NCI-H748 treated with DMSO at 0.1 percent for 48 hours (cell line): ENCODE results near the gene FABP2.
"Not testable (repeated sequence)": the region's sequence is repeated elsewhere in the genome, so short reads cannot be mapped to it uniquely, and the experiment has no call there.

Source experiments
- DNase-seq: peaks from one replicate; lab custom pipeline; 2025; lab: John Stamatoyannopoulos, UW

Gene FABP2

DNA sequence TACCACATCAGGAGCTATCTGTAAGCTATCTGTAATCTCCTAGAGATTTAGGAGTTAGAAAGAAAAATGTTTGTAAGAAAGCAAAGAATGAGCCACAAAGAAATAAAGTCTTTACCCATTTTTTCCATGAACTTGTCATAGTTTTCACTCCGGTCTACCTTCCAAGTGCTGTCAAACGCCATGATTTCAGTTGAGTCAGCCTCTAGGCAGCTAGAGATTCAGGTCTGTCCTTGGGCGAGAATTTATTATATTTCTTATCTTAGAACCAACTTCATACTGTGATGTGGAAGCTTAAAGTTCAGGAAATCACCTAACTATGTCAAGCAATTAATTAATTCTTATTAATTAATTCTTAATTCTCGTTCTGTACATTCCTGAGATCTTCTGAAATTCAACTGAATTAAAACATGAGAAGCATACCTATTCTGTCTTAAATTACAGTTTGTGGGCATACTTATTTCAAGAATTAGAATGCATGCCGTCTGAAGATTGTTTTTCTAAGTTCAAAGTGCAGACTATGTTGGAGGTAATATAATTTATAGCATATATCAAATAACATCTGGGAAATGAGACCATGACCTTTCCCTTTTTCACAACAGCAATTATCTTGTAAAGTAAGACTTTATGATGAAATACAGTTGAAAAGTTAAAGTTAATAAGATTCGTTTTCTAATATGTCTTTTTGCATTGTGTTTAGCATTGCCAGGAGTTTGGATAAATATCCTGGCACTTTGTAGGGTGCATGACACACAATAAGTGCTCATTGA lies at the start of gene FABP2:
Gene FABP2 (minus strand): TSS at position 218 of the 767 bp plus-strand sequence. CDS start 36 bp downstream, at position 182.
- no peak for DNase-seq

DNA sequence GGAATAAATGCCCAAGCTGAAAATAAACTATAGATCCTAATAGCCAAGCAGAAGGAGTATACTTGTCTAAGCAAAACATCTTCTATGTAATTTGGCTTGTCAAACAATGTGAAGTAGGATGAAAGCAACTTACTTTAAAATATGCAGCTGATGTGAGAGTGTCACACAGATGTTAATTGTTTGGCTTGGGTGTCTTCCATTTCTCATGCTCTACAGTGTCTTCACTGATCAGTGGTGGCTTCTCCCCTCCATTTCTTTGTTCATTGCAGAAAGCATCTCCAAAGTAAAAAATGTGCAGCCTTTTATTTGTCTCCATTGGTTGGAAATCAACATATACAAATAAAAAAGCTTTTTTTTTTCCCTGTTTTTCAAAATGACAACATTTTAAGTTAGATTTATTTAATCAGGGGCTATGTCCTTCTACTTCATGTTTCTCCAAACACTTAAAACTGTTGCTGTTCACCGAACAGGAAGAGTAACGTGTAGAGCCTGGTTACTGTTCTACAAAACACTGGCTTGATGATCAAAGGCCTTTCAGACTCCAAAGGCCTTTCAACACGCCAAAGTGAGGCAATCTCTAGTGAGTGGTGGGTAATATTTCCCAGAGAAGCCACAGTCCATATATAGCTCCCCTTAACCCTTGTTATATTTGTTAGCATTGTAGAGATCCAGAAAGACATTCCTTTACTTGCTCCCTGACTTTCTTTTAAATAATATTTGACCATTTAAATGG lies 49.2 kb upstream of the FABP2 start:
- not testable (repeated sequence) for DNase-seq

DNA sequence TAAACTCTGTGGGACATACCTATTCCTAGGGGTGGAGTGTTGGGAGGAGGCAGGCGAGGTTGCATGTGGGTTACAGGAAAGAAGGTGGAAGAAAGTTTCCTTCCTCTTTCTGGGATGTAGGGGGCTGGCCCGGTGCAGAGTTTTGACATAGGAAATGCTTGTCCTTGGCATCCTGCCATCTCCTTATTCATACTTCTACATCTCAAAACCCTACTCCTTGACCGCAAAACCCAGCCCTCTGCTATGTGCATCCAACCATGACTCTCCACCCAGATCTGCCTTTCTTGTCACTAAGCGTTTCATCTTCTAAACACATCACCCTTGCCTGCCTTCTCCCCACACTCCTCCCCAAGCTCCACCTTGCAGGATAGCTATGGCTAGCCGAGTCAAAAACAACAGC lies 48.5 kb upstream of the FABP2 start:
- not testable (repeated sequence) for DNase-seq

DNA sequence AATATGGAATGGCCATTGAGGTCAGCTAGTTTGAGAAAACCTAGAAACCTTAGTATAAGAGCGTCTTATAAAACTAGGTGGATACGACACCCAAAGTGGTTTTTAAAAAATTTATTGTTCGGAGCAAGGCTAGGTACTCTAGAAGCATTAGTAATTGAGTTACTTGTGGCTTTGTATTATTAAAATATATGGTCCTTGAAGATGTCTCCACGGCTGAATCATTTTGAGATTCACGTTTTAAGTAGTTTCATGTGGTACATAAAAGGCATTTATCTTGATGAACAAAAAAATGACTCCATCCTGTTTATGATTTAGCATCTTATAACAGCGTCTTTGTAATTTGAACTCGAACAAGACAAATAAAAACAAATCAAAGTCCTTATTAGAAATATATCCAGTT lies 44.9 kb upstream of the FABP2 start:
- not testable (repeated sequence) for DNase-seq

DNA sequence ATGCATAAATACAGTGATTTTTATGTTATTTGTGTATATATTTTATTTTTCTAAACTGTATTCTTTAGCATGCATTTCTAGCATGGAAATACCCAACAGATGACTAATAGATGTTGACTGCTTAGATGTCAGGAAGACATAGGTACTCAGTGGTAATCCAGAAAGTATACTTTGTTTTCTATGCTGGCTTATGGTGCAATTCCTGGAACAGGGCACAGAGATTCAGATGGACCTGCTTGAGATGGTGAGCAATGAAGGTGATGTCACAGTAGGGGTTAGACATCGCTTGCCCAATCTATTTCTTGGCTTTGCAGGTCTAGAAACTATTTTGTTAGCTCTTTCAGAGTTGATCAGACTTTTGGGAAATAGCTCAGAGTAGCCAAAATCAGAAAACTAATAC lies 42.3 kb upstream of the FABP2 start:
- DNase-seq, result not testable (repeated sequence)

DNA sequence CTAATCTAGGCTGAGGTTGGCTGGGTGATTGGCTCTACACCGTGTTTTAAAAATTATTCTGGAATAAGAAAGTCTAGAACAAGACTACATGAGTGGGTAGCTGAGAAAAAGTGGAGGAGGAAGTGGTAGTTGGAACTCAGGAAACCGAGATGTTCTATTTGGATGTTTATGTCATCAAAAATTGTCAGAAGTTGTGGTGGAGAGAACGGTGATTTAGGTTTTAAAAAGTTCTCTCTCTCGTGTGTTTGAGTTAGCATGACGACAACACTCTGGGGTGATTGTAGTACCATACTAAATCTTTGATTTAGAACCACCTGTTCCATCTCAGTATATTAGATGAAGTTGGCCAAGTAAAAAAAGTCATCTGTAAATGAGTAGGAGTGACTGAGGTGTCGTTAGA lies 41.4 kb upstream of the FABP2 start:
- not testable (repeated sequence) for DNase-seq

DNA sequence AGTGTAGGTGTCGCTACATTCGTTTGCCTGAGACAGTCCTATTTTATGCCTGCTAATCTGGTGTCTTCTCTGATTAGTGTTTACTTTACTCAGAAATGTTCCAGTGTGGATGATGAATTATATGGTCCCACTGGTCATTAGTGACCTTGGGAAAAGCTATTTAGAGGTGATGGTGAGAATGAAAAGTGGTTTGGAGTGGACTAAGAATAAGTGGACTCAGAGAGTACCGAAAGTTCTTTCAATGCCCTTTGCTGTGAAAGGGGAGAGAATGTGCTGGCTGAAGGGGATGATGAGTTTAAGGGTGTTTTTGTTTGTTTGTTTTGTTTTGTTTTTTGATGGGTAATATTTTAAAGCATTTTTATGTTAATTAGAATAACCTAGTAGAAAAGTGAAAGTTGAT lies 40.5 kb upstream of the FABP2 start:
- not testable (repeated sequence) for DNase-seq

DNA sequence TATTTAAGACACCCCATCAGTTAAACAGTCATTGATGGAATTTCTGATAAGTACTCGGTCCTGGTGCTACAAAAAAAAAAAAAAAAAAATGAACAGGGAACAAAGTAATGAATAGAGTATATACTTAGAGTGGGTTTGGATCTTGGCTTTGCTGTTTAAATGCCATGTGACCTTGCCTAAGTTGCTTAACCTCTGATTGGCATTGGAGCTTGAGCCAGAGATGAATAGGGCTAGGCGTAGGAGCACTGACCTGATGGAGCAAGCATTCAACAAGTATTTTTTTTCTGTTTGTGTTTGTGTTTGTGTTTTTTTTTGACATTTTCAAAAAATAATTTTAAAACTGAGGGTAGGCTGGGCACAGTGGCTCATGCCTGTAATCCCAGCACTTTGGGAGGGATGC lies 37.9 kb upstream of the FABP2 start:
- DNase-seq, result not testable (repeated sequence)

DNA sequence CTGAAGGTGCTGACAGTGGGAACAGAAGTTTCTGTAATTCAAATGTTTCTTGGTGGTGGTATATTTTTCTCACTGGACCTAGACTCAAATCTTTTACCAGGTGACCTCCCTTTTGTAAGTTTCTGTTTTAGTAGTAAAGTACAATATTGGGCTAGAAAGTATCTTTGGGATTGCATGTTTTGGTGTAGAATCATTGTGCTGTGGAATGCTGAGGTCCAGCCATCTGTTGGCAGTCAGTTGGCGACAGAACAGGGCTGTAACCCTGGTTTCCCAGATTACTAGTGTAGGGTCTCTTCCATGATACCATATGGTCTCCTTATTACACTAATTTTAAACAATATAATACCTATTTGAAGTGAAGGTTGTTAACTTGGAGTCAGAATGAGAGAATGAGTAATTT lies 34.9 kb upstream of the FABP2 start:
- not testable (repeated sequence) for DNase-seq

DNA sequence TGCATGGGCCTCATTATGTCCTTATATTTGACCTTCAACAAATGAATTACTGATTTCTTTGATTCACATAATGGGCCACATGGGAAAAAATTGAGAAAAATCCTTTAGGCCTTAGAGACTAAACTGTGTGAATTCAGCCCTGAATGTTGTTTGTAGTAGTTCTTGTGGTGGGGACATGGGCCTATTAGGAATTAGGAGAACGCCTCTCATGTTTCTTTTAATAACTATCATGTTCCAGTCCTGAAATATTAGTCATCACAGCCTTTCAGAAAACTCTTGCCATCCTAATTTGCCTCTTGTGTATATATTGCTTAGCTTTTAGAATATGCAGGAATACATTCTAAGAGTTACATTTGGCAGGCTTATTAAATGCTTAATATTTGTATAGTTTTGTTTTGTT lies 34.1 kb upstream of the FABP2 start:
- not testable (repeated sequence) for DNase-seq

DNA sequence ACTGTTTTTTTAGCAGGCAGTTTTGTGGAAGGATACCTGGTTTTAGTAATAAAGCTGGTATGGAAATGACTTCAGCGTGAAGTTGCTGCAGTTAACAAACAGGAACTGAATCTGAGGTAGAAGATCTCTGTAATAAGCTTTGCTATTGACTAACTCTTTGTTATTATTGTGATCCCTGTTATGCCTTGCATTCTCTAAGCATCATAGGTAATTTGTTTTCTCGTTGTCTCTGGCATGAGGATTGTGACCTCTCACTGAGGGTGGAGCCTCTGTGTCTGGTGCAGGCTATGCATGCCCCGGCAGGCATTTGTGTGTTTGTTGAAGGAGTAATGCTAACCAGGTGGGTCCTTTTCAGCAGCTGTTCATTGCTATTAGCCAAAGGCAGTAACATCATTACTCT lies 31.4 kb upstream of the FABP2 start:
- peak; percentile 83 for DNase-seq

DNA sequence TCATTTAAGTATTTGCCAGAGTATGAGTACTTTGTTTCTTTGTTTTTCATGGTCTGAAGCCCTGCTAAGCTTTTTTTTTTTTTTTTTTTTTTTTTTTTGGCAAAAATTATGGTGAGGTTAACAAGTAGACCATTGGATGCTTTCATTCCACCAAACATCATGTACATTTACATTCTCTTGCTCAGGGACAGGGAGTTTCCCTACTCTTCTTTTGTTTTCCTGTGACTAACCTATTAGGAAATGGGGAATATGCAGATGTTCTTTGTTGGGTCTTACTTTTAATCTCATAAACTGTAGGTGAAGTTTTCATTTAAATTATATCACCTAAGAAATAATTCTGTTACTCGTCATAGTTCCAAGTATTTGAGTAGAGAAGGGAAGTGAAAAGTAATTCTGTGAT lies 26.2 kb upstream of the FABP2 start:
- DNase-seq, result not testable (repeated sequence)

DNA sequence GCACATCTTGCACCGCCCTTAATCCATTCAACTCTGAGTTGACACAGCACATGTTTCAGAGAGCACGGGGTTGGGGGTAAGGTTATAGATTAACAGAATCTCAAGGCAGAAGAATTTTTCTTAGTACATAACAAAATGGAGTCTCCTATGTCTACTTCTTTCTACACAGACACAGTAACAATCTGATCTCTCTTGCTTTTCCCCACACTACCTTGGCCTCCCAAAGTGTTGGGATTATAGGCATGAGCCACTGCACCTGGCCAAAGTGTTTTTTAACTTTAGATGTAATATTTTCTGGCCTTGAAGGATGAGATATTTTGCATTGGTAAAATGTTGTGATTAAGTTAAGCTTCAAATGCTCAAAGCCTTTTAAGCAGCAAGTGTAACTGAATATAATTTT lies 21.4 kb upstream of the FABP2 start:
- DNase-seq, result not testable (repeated sequence)

DNA sequence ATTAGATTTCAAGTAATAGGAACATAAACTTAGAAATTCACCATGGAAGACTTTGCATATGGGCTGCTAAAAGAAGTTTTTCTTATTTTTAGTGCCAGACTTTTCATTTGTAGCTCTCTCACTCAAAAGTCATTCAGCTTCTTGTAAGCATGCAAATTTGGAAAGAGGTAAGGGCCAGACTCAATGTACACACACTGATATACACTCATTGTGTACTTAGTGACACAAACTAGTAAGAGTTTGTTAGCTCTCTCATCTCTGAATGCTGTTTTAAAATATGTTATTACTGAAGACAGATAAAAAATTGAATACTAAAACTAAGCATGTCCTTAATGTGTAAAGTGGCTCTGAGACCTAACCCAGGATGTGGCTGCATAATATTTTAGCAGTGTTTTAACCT lies 18.0 kb upstream of the FABP2 start:
- DNase-seq, result not testable (repeated sequence)

DNA sequence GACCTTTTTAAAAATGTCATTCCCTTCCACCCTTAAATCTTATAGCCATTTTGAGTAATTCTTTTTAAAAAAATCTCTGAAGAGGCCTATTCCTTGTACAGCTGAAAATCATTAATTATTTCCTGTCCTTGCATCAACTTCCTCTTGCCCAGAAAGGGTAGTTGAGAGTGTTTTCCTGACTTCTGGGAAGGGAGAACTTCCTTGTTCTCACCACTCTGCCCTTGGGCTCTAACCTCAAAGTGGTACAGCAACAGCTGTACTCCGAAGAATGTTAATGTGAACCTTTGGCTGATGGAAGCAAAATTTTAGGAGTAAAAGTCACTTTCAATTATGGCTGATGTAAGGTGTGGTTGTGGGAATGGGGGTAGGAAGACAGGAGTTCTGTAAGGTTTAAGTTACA lies 15.1 kb upstream of the FABP2 start:
- no peak for DNase-seq

DNA sequence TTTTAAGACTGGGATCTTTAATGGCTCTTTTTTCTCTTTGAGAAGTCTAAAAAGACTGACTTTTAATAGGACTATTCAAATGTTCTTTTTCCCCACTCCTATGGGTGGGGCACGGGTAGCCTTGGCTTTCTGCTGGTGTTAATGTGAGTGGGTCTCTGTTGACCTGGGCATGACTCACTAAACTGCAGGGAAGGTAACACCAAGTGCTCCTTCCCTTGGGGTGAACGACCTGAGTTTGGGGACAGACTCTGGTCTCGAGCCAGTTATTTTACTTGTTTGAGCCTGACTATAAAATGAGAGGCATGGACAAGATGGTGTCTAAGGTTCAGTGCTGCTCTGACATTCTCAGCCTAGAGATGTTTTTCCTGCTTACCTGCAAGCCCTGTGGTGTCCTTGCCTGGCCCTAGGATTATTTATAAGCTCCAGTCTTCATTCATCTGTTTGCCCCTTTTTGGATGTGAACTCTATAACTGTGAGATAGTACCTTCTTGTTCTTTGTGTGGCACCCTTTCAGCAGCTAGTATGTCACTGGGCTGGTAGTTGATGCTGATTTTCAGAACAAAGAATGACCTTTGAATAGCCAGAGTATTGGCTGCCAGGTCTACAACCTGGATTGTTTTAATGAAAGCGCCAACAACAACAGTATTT lies 14.5 kb upstream of the FABP2 start:
- DNase-seq, result not testable (repeated sequence)

DNA sequence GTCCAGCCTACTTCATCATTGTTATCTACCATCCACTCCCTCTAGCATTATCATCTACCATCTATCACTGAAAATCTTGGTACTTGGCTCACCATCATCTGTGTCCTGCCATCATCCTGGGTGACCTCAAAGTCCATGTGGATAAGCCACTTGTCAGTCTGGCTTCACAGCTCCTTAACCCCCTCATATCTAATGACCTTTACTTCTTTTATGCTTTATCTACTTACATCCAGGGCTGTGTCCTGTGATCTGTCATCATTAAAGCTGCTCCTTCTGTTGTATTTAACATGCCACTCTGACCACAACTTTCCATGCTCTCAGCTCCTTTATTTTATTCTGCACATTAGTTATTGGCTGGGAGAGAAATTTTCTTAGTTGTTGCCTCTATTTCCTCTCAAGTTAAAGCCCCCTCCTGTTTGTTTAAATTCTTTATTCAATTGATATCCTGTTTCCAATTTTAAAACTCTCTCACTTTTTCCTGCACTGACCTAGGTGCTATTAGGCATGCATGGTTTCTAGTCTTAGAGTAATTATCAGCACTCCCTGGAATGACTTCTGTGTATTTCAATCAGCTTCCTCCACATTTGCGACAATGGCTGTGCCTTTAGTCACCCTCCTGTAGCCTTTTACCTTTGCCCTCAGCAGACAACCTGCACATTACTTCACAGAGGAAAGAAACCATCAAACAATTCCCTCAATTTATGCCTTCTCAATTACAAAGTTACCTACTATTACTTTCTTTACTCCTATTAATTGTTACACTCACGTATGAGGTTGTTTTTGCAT lies 8.1 kb upstream of the FABP2 start:
- no peak for DNase-seq

DNA sequence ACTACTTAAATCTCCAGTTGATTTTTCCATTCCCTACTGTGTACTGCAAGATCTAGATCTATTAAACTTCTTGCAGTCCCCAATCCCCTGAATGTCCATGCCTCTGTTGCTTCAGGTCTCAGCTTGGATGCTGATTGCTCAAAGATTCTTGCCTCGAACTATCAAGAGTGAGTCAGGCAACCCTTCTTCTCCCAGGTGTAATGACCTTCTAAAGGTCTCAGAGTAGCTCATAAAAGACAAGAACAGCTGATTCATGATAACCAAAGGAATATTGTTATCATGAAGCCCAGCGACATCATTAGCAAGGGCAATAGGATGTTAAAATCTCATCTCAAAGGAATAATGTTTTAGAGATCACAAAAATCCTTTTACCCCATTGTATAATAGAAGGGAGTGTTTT lies 6.8 kb upstream of the FABP2 start:
- no peak for DNase-seq

DNA sequence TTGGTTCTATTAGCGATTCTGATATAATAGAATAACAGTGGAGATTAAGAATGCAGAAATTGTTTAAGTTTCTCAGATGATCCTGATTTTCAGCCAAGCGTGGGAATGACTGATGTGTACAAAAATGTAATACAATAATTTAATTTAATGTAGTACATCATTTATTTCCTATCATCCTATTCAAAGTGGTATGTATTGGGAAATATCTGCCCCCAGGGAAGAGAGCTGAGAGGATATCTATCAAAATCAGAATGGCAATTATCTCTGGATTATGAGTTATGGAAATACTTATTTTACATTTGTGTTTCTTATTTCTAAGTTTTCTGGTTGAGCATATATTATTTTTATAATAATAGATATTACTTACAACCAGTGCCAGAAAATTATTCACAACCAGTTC lies 3.9 kb downstream of the FABP2 start:
- no peak for DNase-seq

DNA sequence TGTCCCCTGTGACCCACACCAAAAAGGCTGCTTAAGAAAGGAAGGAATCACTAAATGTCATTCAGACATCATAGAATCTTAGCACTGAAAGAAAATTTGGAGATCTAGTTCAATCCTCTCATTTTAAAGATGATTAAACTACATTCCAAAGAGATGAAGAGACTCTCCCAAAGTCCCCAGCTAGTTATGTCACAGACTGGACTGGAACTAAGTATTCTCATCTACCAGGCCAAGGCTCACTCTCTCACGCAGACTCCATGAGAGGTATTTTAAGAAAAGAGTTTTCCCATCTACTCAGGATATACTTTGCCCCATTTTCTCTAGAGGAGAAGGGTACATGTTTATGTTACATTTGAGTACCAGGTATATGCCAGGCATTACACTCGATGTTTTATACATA lies 6.9 kb downstream of the FABP2 start:
- no peak for DNase-seq

DNA sequence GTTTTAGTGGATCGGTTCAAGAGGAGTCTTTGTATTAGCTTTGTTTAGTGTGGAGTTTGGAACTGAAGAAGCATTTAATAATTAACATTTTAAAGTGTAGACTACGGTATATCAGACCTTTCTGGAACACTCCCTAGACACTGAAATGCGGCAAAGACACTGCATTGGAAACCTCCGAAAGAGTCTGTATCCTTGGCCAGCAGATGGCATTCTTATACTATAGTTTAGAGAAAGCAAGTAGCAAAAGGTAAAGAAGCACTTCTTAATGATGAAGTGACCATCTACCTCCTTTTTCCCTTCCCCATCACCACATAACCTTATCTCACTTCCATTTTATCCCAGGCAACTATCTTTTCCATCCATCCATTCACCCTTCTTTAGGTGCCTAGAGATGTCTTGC lies 7.6 kb downstream of the FABP2 start:
- peak; percentile 45 for DNase-seq

DNA sequence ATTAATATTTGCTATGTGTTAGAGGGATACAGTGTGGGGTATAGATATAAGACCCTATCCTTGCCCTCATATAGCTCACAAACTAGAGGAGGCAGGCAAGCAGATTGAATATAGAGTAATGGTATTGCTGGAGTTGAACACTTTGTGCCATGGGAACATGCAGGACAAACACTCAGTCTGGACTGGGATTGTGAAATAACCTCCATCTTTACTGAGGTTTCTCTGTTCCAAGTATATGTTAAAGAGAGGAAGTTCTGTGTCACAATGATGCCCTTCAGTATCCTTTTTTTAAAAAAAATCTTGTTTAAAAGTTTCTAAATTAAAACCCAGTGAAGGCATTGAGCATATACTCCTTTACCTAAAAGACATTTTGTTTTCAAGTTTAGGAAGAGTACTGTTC lies 8.7 kb downstream of the FABP2 start:
- DNase-seq, result no peak
